Activated CD4-positive, alpha-beta T cell treated with anti-CD3 and anti-CD28 coated beads for 36 hours (primary cell): Measurements from ENCODE around the gene PTGFR. TPM values are rescaled to one million over a fixed set of nuclear protein-coding genes. Genes with fewer than 3 reads are reported as not detected.

Experiments
- total RNA-seq, 2 experiments: library from RNA; stranded (reverse); gene quantifications; one replicate each; pipeline ENCODE4 v1.2.3, GENCODE V29; 2021

Gene PTGFR
- total RNA-seq, 2 experiments from 2014 or later, result not detected

Other genes starting within 250 kb of the PTGFR start
- 10 to 100 TPM; 52.1 to 55.5 TPM for gene IFI44L, start 129.5 kb downstream of the PTGFR start, total RNA-seq
- gene IFI44, start 158.9 kb downstream of the PTGFR start, total RNA-seq, result 10 to 100 TPM; 43.1 to 55.4 TPM